Liver (tissue), 3 donors: Measurements from ENCODE around the gene PDE3A.

Experiments used
- EGR1 ChIP-seq, 2 donors: IDR thresholded peaks; 2 replicates each; pipeline ENCODE4 v1.6.1; 2016 to 2018; ENCODE audit warnings: antibody characterized with exemption in 2 of 2, low read depth in 2 of 2
- HNF4A ChIP-seq, 2 donors: conservative IDR thresholded peaks; 2 replicates each; pipeline ENCODE4 v1.6.1; 2016; ENCODE audit warnings: antibody characterized with exemption in 2 of 2, mild to moderate bottlenecking in 2 of 2
- RAD21 ChIP-seq, 2 donors: IDR thresholded peaks; 2 replicates each; pipeline ENCODE4 v1.6.1; 2016; ENCODE audit warnings: antibody characterized with exemption in 2 of 2, mild to moderate bottlenecking in 2 of 2
- SP1 ChIP-seq: IDR thresholded peaks from 2 replicates; pipeline ENCODE4 v1.6.1; 2018; ENCODE audit warnings: antibody characterized with exemption, mild to moderate bottlenecking
- TAF1 ChIP-seq: conservative IDR thresholded peaks from 2 replicates; pipeline ENCODE4 v1.6.1; 2016; ENCODE audit warnings: antibody characterized with exemption, mild to moderate bottlenecking
- YY1 ChIP-seq: IDR thresholded peaks from 2 replicates; pipeline ENCODE4 v1.6.1; 2016; ENCODE audit warnings: antibody characterized with exemption, mild to moderate bottlenecking
- TF ChIP-seq, protein P1 (sequence below): fragments of 150-350 bp; IDR thresholded peaks from 2 replicates; pipeline ENCODE4 v1.5.1; 2017; ENCODE audit warnings: improper control_type of control experiment, low read depth, low read length; ENCODE audit not compliant: missing input control
- TF ChIP-seq, protein P2 (sequence below): IDR thresholded peaks from 2 replicates; pipeline ENCODE4 v1.6.1; 2016; ENCODE audit warnings: antibody characterized with exemption, mild to moderate bottlenecking
- TF ChIP-seq, protein P3 (sequence below): IDR thresholded peaks from 2 replicates; pipeline ENCODE4 v1.6.1; 2016; ENCODE audit warnings: antibody characterized with exemption
- TF ChIP-seq, protein P4 (sequence below): IDR thresholded peaks from 2 replicates; pipeline ENCODE4 v1.6.1; 2016; ENCODE audit warnings: antibody characterized with exemption
- donor health status: healthy.
- donor health status: healthy.

DNA sequence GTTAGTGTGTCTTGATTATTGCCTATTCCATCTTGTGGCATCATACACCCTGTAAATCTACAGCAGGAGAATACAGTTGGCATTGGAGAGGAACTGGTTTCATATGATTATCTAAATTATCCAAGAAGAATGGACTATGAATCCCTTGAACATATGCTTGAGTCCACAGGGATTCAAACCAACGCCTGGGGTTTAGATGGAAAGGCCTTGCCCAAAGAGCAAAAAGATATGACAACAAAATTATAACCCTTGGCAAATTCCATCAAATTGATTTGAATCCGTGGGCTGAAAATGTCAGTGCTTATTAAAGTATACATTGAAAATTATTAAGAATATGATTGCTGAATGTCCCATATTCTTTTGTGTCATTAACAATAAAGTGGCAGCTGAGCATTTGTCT, 108.2 kb downstream of the PDE3A start:
- TF ChIP-seq, protein P1, sequence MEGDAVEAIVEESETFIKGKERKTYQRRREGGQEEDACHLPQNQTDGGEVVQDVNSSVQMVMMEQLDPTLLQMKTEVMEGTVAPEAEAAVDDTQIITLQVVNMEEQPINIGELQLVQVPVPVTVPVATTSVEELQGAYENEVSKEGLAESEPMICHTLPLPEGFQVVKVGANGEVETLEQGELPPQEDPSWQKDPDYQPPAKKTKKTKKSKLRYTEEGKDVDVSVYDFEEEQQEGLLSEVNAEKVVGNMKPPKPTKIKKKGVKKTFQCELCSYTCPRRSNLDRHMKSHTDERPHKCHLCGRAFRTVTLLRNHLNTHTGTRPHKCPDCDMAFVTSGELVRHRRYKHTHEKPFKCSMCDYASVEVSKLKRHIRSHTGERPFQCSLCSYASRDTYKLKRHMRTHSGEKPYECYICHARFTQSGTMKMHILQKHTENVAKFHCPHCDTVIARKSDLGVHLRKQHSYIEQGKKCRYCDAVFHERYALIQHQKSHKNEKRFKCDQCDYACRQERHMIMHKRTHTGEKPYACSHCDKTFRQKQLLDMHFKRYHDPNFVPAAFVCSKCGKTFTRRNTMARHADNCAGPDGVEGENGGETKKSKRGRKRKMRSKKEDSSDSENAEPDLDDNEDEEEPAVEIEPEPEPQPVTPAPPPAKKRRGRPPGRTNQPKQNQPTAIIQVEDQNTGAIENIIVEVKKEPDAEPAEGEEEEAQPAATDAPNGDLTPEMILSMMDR: no peak
- TF ChIP-seq, protein P2, sequence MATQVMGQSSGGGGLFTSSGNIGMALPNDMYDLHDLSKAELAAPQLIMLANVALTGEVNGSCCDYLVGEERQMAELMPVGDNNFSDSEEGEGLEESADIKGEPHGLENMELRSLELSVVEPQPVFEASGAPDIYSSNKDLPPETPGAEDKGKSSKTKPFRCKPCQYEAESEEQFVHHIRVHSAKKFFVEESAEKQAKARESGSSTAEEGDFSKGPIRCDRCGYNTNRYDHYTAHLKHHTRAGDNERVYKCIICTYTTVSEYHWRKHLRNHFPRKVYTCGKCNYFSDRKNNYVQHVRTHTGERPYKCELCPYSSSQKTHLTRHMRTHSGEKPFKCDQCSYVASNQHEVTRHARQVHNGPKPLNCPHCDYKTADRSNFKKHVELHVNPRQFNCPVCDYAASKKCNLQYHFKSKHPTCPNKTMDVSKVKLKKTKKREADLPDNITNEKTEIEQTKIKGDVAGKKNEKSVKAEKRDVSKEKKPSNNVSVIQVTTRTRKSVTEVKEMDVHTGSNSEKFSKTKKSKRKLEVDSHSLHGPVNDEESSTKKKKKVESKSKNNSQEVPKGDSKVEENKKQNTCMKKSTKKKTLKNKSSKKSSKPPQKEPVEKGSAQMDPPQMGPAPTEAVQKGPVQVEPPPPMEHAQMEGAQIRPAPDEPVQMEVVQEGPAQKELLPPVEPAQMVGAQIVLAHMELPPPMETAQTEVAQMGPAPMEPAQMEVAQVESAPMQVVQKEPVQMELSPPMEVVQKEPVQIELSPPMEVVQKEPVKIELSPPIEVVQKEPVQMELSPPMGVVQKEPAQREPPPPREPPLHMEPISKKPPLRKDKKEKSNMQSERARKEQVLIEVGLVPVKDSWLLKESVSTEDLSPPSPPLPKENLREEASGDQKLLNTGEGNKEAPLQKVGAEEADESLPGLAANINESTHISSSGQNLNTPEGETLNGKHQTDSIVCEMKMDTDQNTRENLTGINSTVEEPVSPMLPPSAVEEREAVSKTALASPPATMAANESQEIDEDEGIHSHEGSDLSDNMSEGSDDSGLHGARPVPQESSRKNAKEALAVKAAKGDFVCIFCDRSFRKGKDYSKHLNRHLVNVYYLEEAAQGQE: no peak
- TF ChIP-seq YY1 (no peak), HNF4A (conservative IDR thresholded peaks at IDR 0.05) (no peak), RAD21 (IDR thresholded peaks at IDR 0.05) (no peak), TAF1 (no peak), SP1 (no peak), EGR1 (IDR thresholded peaks at IDR 0.05; ENCODE audit: low read depth in 2 of 2) (no peak)
- TF ChIP-seq, protein P3, sequence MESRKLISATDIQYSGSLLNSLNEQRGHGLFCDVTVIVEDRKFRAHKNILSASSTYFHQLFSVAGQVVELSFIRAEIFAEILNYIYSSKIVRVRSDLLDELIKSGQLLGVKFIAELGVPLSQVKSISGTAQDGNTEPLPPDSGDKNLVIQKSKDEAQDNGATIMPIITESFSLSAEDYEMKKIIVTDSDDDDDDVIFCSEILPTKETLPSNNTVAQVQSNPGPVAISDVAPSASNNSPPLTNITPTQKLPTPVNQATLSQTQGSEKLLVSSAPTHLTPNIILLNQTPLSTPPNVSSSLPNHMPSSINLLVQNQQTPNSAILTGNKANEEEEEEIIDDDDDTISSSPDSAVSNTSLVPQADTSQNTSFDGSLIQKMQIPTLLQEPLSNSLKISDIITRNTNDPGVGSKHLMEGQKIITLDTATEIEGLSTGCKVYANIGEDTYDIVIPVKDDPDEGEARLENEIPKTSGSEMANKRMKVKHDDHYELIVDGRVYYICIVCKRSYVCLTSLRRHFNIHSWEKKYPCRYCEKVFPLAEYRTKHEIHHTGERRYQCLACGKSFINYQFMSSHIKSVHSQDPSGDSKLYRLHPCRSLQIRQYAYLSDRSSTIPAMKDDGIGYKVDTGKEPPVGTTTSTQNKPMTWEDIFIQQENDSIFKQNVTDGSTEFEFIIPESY: no peak
- TF ChIP-seq, protein P4, sequence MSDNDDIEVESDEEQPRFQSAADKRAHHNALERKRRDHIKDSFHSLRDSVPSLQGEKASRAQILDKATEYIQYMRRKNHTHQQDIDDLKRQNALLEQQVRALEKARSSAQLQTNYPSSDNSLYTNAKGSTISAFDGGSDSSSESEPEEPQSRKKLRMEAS: no peak
